ENCODE data around the gene CER1. TPM values are rescaled to one million over a fixed set of nuclear protein-coding genes. Genes with fewer than 3 reads are reported as not detected.

The CER1 gene
- total and polyA plus RNA-seq, 10 of the 15 experiments (the other 5 are each of a cell fraction or from before 2014, with no cell fraction given) = not detected

DNA sequence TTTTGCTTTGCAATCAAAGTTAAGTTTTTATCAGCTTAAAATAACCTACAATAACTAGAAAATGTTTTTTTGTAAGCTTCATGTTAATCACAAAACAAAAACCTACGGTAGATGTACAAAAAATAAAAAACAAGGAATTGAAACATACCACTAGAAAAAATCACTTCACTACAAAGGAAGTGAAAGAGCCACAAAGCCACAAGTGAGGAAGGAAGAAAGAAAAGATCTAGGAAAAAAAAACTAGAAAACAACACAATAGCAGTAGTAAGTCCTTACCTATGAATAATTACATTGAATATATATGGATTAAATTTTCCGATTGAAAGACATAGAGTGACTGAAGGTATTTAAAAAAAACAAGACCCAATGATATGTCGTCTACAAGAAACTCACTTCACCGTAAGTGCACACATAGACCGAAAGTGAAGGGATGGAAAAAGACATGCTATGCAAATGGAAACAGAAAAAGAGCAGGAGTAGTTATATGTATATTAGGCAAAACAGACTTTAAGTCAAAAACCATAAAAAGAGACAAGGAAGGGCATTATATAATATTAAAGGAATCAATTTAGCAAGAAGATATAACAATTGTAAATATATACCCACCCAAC lies 15.9 kb downstream of the CER1 start (continued):
- TF ChIP-seq, protein P1, sequence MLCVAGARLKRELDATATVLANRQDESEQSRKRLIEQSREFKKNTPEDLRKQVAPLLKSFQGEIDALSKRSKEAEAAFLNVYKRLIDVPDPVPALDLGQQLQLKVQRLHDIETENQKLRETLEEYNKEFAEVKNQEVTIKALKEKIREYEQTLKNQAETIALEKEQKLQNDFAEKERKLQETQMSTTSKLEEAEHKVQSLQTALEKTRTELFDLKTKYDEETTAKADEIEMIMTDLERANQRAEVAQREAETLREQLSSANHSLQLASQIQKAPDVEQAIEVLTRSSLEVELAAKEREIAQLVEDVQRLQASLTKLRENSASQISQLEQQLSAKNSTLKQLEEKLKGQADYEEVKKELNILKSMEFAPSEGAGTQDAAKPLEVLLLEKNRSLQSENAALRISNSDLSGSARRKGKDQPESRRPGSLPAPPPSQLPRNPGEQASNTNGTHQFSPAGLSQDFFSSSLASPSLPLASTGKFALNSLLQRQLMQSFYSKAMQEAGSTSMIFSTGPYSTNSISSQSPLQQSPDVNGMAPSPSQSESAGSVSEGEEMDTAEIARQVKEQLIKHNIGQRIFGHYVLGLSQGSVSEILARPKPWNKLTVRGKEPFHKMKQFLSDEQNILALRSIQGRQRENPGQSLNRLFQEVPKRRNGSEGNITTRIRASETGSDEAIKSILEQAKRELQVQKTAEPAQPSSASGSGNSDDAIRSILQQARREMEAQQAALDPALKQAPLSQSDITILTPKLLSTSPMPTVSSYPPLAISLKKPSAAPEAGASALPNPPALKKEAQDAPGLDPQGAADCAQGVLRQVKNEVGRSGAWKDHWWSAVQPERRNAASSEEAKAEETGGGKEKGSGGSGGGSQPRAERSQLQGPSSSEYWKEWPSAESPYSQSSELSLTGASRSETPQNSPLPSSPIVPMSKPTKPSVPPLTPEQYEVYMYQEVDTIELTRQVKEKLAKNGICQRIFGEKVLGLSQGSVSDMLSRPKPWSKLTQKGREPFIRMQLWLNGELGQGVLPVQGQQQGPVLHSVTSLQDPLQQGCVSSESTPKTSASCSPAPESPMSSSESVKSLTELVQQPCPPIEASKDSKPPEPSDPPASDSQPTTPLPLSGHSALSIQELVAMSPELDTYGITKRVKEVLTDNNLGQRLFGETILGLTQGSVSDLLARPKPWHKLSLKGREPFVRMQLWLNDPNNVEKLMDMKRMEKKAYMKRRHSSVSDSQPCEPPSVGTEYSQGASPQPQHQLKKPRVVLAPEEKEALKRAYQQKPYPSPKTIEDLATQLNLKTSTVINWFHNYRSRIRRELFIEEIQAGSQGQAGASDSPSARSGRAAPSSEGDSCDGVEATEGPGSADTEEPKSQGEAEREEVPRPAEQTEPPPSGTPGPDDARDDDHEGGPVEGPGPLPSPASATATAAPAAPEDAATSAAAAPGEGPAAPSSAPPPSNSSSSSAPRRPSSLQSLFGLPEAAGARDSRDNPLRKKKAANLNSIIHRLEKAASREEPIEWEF (IDR thresholded peaks at IDR 0.05; ENCODE audit: insufficient replicate concordance, low read depth, low read length) = no peak
- no peak for TF ChIP-seq NFYA (IDR thresholded peaks at IDR 0.05; ENCODE audit: borderline replicate concordance, low read depth, low read length)
- TF ChIP-seq RB1 (IDR thresholded peaks at IDR 0.05; ENCODE audit: borderline replicate concordance) = no peak
- no peak for TF ChIP-seq BHLHE40 (IDR thresholded peaks at IDR 0.05; ENCODE audit: borderline replicate concordance in 1 of 2, low read depth in 2 of 2, low read length in 1 of 2)
- TF ChIP-seq HDAC6 (IDR thresholded peaks at IDR 0.05; ENCODE audit: unreplicated experiment) = no peak

DNA sequence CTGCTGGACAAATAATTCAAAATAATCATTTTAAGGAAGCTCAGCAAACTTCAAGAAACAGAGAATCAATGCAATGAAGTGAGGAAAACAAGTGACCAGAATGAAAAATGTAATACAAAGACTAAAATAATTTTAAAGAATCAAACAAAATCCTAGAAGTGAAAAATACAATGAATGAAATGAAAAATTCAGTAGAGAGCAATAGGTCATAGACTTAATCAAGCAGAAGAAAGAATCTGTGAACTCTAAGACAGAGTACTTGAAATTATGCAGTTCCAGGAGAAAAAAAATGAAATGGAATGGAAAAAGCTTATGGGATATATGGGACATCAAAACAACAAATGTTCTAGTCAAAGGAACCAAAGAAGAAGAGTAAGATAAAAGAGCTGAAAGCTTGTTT lies 17.5 kb downstream of the CER1 start:
- CTCF ChIA-PET = interaction anchor here (0.7 to 1.0 kb wide), 3 partner anchors 52 to 507 kb away, joined by 3 read pairs; no protein-coding TSS in a partner anchor
- Histone ChIP-seq H3K79me2 (ENCODE audit: control insufficient read depth, insufficient read depth, low read length) (no peaks in the 10 kb centered on the region), H2AFZ (ENCODE audit: control insufficient read depth, low read depth, low read length) (no peak overlapping the region), H3K27me3 (replicated peaks in 1 of 2; ENCODE audit: control insufficient read depth in 2 of 2, insufficient read depth in 2 of 2, low read length in 1 of 2) (peaks cover 0 to 2% of the 10 kb centered on the region in 2 experiments; a peak in 2 of 4 replicates), H4K20me1 (ENCODE audit: control insufficient read depth, insufficient read depth) (no peaks in the 10 kb centered on the region), H3K9me3 (replicated peaks; ENCODE audit: control insufficient read depth, insufficient read depth, low read length) (peaks cover 5% of the 10 kb centered on the region), H3K9ac (ENCODE audit: control insufficient read depth, insufficient read depth, low read length) (no peak overlapping the region), H3K4me3 (no peak overlapping the region), H3K27ac (ENCODE audit: control insufficient read depth, insufficient read depth) (no peak overlapping the region), H3K4me2 (ENCODE audit: control insufficient read depth, insufficient read depth) (no peak overlapping the region), H3K36me3 (ENCODE audit: control insufficient read depth in 2 of 2, insufficient read depth in 2 of 2, low read length in 1 of 2) (no peaks in the 10 kb centered on the region), H3K4me1 (ENCODE audit: control insufficient read depth, insufficient read depth, low read length) (no peaks in the 10 kb centered on the region)
- BruUV-seq (replicated peaks) = no TSS peak
- ATAC-seq (no peak), FAIRE-seq (no peak), DNase-seq (ENCODE audit: low read depth, low spot score) (no peak)
- RAD21 ChIA-PET (ENCODE audit: unreplicated experiment) = no interaction called here
- in situ Hi-C loops (cut with MboI) (no loop called here), intact Hi-C loops (cut with micrococcal nuclease; ENCODE audit: unreplicated experiment) (no loop called here)
- POLR2A ChIA-PET = no interaction called here
- SMC1A ChIA-PET (ENCODE audit: uncharacterized antibody, unreplicated experiment) = interaction anchor here (1.2 to 2.1 kb wide), 2 partner anchors 10 to 12 kb away, joined by 5 to 7 read pairs; partner anchors contain the start of gene ZDHHC21
- TF ChIP-seq YY1 (IDR thresholded peaks at IDR 0.05; ENCODE audit: low read depth, low read length) (no peak), STAT3 (IDR thresholded peaks at IDR 0.05; ENCODE audit: low read depth, low read length) (no peak), SMAD5 (IDR thresholded peaks at IDR 0.05; ENCODE audit: low read depth) (no peak), MTA2 (IDR thresholded peaks at IDR 0.05; ENCODE audit: low read depth) (no peak), RAD21 (IDR thresholded peaks at IDR 0.05; ENCODE audit: insufficient read depth, low read depth, low read length) (no peak), BHLHE40 (IDR thresholded peaks at IDR 0.05; ENCODE audit: borderline replicate concordance in 1 of 2, low read depth in 2 of 2, low read length in 1 of 2) (no peak), RAD51 (IDR thresholded peaks at IDR 0.05) (no peak), CBX3 (IDR thresholded peaks at IDR 0.05; ENCODE audit: borderline replicate concordance, low read depth) (no peak), RUNX3 (IDR thresholded peaks at IDR 0.05; ENCODE audit: low read length) (no peak), NR2F1 (conservative IDR thresholded peaks at IDR 0.05) (no peak), IRF4 (IDR thresholded peaks at IDR 0.05; ENCODE audit: low read depth, low read length) (no peak)
- TF ChIP-seq, protein P2, sequence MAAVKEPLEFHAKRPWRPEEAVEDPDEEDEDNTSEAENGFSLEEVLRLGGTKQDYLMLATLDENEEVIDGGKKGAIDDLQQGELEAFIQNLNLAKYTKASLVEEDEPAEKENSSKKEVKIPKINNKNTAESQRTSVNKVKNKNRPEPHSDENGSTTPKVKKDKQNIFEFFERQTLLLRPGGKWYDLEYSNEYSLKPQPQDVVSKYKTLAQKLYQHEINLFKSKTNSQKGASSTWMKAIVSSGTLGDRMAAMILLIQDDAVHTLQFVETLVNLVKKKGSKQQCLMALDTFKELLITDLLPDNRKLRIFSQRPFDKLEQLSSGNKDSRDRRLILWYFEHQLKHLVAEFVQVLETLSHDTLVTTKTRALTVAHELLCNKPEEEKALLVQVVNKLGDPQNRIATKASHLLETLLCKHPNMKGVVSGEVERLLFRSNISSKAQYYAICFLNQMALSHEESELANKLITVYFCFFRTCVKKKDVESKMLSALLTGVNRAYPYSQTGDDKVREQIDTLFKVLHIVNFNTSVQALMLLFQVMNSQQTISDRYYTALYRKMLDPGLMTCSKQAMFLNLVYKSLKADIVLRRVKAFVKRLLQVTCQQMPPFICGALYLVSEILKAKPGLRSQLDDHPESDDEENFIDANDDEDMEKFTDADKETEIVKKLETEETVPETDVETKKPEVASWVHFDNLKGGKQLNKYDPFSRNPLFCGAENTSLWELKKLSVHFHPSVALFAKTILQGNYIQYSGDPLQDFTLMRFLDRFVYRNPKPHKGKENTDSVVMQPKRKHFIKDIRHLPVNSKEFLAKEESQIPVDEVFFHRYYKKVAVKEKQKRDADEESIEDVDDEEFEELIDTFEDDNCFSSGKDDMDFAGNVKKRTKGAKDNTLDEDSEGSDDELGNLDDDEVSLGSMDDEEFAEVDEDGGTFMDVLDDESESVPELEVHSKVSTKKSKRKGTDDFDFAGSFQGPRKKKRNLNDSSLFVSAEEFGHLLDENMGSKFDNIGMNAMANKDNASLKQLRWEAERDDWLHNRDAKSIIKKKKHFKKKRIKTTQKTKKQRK (IDR thresholded peaks at IDR 0.05; ENCODE audit: low read depth, low read length) = no peak

All from GM12878 (cell line).